Endometrial microvascular endothelial cells (primary cell): ENCODE measurements around the gene RTCA. TPM values are rescaled to one million over a fixed set of nuclear protein-coding genes. Genes with fewer than 3 reads are reported as not detected.
"Not testable (repeated sequence)": the region's sequence is repeated elsewhere in the genome, so short reads cannot be mapped to it uniquely, and the experiment has no call there.

Experiments
- in situ Hi-C: cut with HindIII; loops from 2 replicates; pipeline ENCODE4 v1.10.0; 2017; ENCODE audit warnings: low sequenced_read_pairs, low pct_unique_long_range_greater_than_20kb; ENCODE audit errors: inconsistent ontology term
- total RNA-seq: library from RNA; depleted of rRNA; stranded (reverse); fragments of >200 nt; gene quantifications from one replicate; pipeline ENCODE4 v1.2.3, GENCODE V29; 2015; ENCODE audit errors: inconsistent ontology term

RTCA gene
- total RNA-seq, 1 donor from 2014 or later, result 42.4 TPM

DNA sequence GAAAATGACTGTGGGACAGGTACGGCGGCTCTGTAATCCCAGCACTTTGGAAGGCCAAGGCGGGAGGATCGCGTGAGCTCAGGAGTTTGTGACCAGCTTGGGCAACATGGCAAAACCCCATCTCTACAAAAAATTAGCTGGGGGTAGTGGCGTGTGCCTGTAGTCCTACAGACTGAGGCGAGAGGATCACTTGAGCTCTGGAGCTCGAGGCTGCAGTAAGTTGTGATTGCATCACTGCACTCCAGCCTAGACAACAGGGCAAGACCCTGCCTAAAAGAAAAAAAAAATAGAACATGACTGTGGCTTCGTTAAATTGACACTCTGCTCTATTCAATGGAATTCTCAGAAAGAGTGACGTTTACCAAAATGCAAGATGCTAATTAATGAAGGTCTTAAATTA, 12.5 kb upstream of the RTCA start:
- in situ Hi-C loops, result no loop called here

GRCh38 chr1:100256273-100256672, 9.7 kb upstream of the RTCA start:
- in situ Hi-C loops, result not testable (repeated sequence)

GRCh38 chr1:100258427-100258826, 7.6 kb upstream of the RTCA start:
- in situ Hi-C loops, result not testable (repeated sequence)

- in situ Hi-C loops, result no loop called here
Measured at GRCh38 chr1:100261686-100262085, 4.3 kb upstream of the RTCA start.

- in situ Hi-C loops, result not testable (repeated sequence)
Measured at GRCh38 chr1:100264081-100264480, 1.9 kb upstream of the RTCA start.

DNA sequence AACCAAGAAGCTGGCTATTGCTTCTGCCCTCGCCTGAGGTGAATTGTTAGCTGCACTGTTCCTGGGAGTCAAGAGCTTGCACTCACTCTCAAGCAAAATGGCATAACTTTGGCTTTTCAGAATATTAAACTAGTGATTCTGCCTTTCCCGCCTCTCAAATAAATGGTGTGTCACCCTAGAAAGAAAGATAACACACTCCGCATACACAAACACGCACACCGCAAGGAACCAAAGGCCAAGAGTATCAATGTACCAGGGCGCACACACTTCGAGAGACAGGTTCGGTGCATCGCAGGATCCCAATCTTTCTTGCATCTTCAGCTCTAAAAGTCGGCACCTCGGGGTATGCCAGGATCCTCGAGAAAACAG, 470 bp upstream of the RTCA start:
- in situ Hi-C loops, result no loop called here

- in situ Hi-C loops, result no loop called here
Measured at GRCh38 chr1:100266741-100267140, 725 bp downstream of the RTCA start.

- in situ Hi-C loops, result no loop called here
Measured at GRCh38 chr1:100267284-100267683, 1.3 kb downstream of the RTCA start.

DNA sequence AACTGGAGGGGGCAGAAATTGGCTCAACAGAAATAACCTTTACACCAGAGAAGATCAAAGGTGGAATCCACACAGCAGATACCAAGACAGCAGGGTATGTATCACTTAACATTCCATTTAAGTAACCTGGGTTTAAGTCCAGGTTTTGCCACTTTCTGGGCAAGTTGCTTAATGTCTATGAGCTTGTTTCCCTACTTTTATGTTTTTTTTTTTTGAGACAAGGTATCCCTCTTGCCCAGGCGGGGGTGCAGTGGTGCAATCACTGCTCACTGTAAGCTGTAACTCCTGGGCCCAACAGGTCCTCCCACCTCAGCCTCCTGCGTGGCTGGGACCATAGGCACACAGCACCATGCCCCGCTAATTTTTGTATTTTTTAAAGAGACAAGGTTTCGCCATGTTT, 2.2 kb downstream of the RTCA start:
- in situ Hi-C loops, result no loop called here

DNA sequence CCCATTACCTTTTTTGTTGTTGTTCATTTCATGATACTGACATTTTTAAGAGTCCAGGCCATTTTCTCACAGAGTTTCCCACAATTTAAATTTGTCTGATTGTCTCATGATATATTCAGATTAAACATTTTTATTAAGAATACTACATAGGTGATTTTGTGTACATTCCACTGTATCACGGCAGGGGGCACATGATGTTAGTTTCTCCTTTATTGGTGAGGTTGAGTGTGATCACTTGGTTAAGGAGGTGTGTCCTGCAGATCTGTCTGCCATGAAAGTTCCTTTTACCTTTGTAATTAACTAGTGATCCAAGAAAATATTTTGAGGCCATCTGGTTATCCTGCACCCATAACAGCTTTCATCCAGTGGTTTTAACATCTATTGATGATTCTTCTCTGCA, 11.8 kb downstream of the RTCA start:
- in situ Hi-C loops, result no loop called here

- in situ Hi-C loops, result no loop called here
Measured at GRCh38 chr1:100279358-100279923, 13.4 kb downstream of the RTCA start.

- in situ Hi-C loops, result no loop called here
Measured at GRCh38 chr1:100279954-100280682, 14.1 kb downstream of the RTCA start.

- in situ Hi-C loops, result no loop called here
Measured at GRCh38 chr1:100284591-100284990, 18.6 kb downstream of the RTCA start.

DNA sequence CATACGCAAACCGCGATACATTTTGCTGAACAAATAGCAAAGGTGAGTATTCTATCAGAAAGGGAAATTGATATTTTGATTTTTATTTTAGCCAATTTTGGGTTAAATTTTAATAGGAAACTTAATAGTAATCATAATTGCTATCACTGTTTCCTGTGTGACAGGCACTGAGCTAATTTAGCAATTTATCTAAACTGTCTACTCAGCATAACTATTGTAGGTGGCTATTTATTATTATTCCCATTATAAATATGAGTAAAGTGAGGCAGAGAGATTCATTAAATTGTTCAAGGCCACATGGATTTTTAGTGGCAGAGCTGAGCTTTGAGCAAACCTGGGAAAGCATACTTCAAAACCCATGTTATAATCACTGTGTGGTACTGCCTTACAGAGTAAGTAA, 21.1 kb downstream of the RTCA start:
- in situ Hi-C loops, result no loop called here

GRCh38 chr1:100290291-100290690, 24.3 kb downstream of the RTCA start:
- in situ Hi-C loops, result no loop called here

DNA sequence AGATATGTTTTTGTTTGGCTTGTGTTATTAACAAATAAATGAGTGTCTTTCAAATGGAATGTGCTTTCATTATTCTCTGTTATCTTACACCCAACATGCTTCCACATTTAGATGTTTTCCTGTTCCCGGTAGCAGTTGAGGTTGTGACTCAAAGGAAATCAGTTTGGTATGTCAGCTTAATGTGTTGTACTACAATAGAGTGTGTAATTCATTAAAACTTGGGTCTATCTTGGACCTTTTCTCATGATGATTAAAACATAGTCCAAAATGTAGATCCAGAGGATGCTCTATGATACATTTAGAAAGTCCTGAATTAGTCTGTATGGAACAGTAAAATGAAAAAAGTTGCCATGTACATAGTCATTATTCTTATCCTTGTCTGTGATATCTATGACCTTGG, 26.7 kb downstream of the RTCA start:
- in situ Hi-C loops, result no loop called here

DNA sequence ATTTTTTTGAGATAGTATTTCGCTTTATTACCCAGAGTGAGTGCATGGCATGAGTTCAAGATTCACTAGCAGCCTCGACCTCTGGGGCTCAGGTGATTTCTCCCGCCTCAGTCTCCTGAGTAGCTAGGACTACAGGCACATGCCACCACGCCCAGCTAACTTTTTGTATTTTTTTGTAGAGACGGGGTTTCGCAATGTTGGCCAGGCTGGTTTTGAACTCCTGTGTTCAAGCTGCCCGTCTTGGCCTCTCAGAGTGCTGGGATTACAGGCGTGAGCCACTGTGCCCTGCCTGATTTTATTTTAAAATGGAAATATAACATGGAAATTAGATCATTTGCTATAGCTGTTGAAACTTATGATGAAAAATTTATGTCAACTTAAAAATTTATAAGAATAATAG, 30.1 kb downstream of the RTCA start:
- in situ Hi-C loops, result no loop called here

DNA sequence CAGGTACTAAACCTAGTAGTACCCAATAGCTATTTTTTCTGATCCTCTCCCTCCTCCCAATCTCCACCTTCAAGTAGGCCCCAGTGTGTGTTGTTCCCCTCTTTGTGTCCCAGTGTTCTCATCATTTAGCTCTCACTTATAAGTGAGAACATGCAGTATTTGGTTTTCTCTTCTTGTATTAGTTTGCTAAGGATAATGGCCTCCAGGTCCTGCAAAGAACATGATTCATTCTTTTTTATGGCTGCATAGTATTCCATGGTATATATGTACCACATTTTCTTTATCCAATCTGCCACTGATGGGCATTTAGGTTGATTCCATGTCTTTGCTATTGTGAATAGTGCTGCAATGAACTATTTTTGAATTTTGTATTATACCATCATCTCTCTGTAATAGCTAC, 31.0 kb downstream of the RTCA start:
- in situ Hi-C loops, result not testable (repeated sequence)

- in situ Hi-C loops, result no loop called here
Measured at GRCh38 chr1:100298512-100298911, 32.5 kb downstream of the RTCA start.

GRCh38 chr1:100299521-100300222, 33.7 kb downstream of the RTCA start:
- in situ Hi-C loops, result no loop called here
